HepG2 (cell line): ENCODE data around the gene AHNAK. TPM values are rescaled to one million over a fixed set of nuclear protein-coding genes. Genes with fewer than 3 reads are reported as not detected.
"Not testable (repeated sequence)": the region's sequence is repeated elsewhere in the genome, so short reads cannot be mapped to it uniquely, and the experiment has no call there.

Experiments used
- ATAC-seq: fragments of 200-7000 bp; cut with Tn5 transposase; 3 replicates; pipeline ENCODE4 v1.9.1; 2020; ENCODE audit warnings: mild to moderate bottlenecking, moderate library complexity
- BruUV-seq: library from RNA; stranded (reverse); fragments of 400-500 nt; replicated peaks from 2 replicates; lab custom pipeline; 2021; lab: Mats Ljungman, UMichigan
- CTCF ChIA-PET: fragments of 300-600 bp; formaldehyde crosslinking; extraction: SDS; loops from one replicate; lab custom pipeline; 2021; ENCODE audit warnings: low total read pairs, inconsistent platforms, low intra/inter-chr PET ratio; lab: Yijun Ruan, JAX
- POLR2A ChIA-PET: fragments of 350-600 bp; sonication (Branson Sonifier 250); formaldehyde crosslinking; loops from one replicate; lab custom pipeline; 2020; ENCODE audit warnings: antibody characterized with exemption, inconsistent platforms; lab: Yijun Ruan, JAX
- DNase-seq: peaks from one replicate; pipeline ENCODE4 v3.0.0-alpha.2; 2015; ENCODE audit warnings: low spot score
- FAIRE-seq: peaks from 3 replicates; lab custom pipeline; 2011; peaks lifted over from hg19 to GRCh38; lab: Jason Lieb, UNC
- H2AFZ ChIP-seq: one replicate; pipeline ENCODE4 v1.6.1; 2011; ENCODE audit warnings: low read length, inconsistent platforms
- H3K27ac ChIP-seq: fragments of 300-600 bp; 3 replicates; pipeline ENCODE4 v1.8.0; 2011; ENCODE audit warnings: mixed run types, mild to moderate bottlenecking, mixed read lengths, low read length, inconsistent platforms; ENCODE audit not compliant: insufficient read depth; ENCODE audit errors: extremely low read length
- H3K27me3 ChIP-seq, 2 experiments: fragments of 200-600 bp in 1 of 2; 2 replicates in 1 of 2; 3 replicates in 1 of 2; pipeline versions ENCODE4 v1.6.0 to v1.8.0; 2011; ENCODE audit warnings: low read length in 2 of 2, mild to moderate bottlenecking in 2 of 2, moderate library complexity in 2 of 2, inconsistent platforms in 1 of 2; ENCODE audit not compliant: insufficient read depth in 2 of 2, control insufficient read depth in 1 of 2
- H3K36me3 ChIP-seq, 2 experiments: fragments of 200-600 bp in 1 of 2; replicated peaks in 1 of 2; 2 replicates in 1 of 2; 3 replicates in 1 of 2; pipeline versions ENCODE4 v1.5.1 to v1.8.0; 2011; ENCODE audit warnings: low read length in 2 of 2, inconsistent platforms in 1 of 2; ENCODE audit not compliant: insufficient read depth in 2 of 2, control insufficient read depth in 1 of 2
- H3K4me1 ChIP-seq: 2 replicates; pipeline ENCODE4 v1.5.1; 2012; ENCODE audit warnings: low read length, inconsistent platforms; ENCODE audit not compliant: insufficient read depth
- H3K4me2 ChIP-seq: 2 replicates; pipeline ENCODE4 v1.6.0; 2011; ENCODE audit warnings: low read depth, low read length, inconsistent platforms
- H3K4me3 ChIP-seq, 3 experiments: fragments of 200-600 bp in 1 of 3; sonication (generic), shearing (Covaris generic) in 1 of 3; replicated peaks in 1 of 3; 2 replicates each; pipeline ENCODE4 v1.5.1; 2011 to 2016; ENCODE audit warnings: low read length in 3 of 3, inconsistent platforms in 2 of 3, low read depth in 2 of 3, mild to moderate bottlenecking in 2 of 3, control low read depth in 1 of 3, mixed read lengths in 1 of 3; ENCODE audit not compliant: insufficient read depth in 1 of 3
- H3K79me2 ChIP-seq: one replicate; pipeline ENCODE4 v1.6.1; 2011; ENCODE audit warnings: low read length, inconsistent platforms; ENCODE audit not compliant: insufficient read depth
- H3K9ac ChIP-seq: 2 replicates; pipeline ENCODE4 v1.6.0; 2011; ENCODE audit warnings: mild to moderate bottlenecking, low read depth, low read length, inconsistent platforms; ENCODE audit not compliant: insufficient read depth
- H3K9me3 ChIP-seq: 2 replicates; pipeline ENCODE4 v1.5.1; 2012; ENCODE audit warnings: mild to moderate bottlenecking, low read length
- H4K20me1 ChIP-seq: 2 replicates; pipeline ENCODE4 v1.6.0; 2011; ENCODE audit warnings: inconsistent platforms, mild to moderate bottlenecking, low read length, moderate library complexity; ENCODE audit not compliant: insufficient read depth
- PRMT3 ChIP-seq: sonication (generic); formaldehyde crosslinking; IDR thresholded peaks from 2 replicates; pipeline ENCODE4 v1.8.1; 2022; ENCODE audit warnings: low read depth, mild to moderate bottlenecking, moderate library complexity, missing genetic modification reagents, borderline replicate concordance
- TBX2 ChIP-seq: sonication (generic); formaldehyde crosslinking; IDR thresholded peaks from 2 replicates; pipeline ENCODE4 v1.5.0; 2020; ENCODE audit warnings: missing genetic modification reagents, mild to moderate bottlenecking, borderline replicate concordance
- ZFP62 ChIP-seq: sonication (generic); formaldehyde crosslinking; IDR thresholded peaks from 2 replicates; pipeline ENCODE4 v1.4.0; 2020; ENCODE audit warnings: missing genetic modification reagents
- ZNF558 ChIP-seq: sonication (generic); formaldehyde crosslinking; IDR thresholded peaks from 2 replicates; pipeline ENCODE4 v1.9.0; 2022; ENCODE audit warnings: mild to moderate bottlenecking, missing genetic modification reagents, borderline replicate concordance
- ZNF841 ChIP-seq: sonication (generic); formaldehyde crosslinking; IDR thresholded peaks from 2 replicates; pipeline ENCODE4 v1.8.1; 2023; ENCODE audit warnings: missing genetic modification reagents, borderline replicate concordance
- WGBS: methylation state at CpG from one replicate; pipeline ENCODE4 v1.1.6; 2017; ENCODE audit warnings: low lambda C conversion rate; 5-methylcytosine and 5-hydroxymethylcytosine counted together
- in situ Hi-C: cut with HindIII; loops from 2 replicates; pipeline ENCODE4 v1.10.0; 2017; ENCODE audit warnings: low pct_unique_long_range_greater_than_20kb; ENCODE audit not compliant: extremely low pct_ligation_motif_present
- intact Hi-C: fragments of 100-400 bp; cut with micrococcal nuclease; formaldehyde crosslinking; loops from one replicate; pipeline ENCODE4 v1.10.0; 2022; ENCODE audit not compliant: unreplicated experiment
- polyA plus RNA-seq, 8 experiments: library from polyadenylated mRNA; depleted of rRNA in 3 of 8; stranded (reverse) in 7 of 8; unstranded in 1 of 8; fragments of >200 nt; fragmentation: Illumina TruSeq in 4 of 8; extraction: Trizol in 4 of 8; gene quantifications; 2 replicates each; pipeline versions ENCODE4 v1.2.1 to v1.2.3, GENCODE V29; 2011 to 2016; ENCODE audit warnings: low read depth in 4 of 8, missing spikeins in 1 of 8, mixed read lengths in 1 of 8; ENCODE audit not compliant: insufficient read depth in 1 of 8
- total RNA-seq, 5 experiments: library from RNA; depleted of rRNA; stranded (reverse); fragments of >200 nt; fragmentation: Illumina TruSeq; extraction: Trizol; gene quantifications; 2 replicates each; pipeline ENCODE4 v1.2.3, GENCODE V29; 2016; ENCODE audit warnings: low read depth in 1 of 5

The AHNAK gene
- total and polyA plus RNA-seq, 2 of the 13 experiments (the other 11 are each of a cell fraction or from before 2014, with no cell fraction given) = 23.4 to 25.0 TPM

GRCh38 chr11:62387381-62387780 is 159.2 kb downstream of the AHNAK start:
- Histone ChIP-seq H3K27ac (no peak overlapping the region), H3K27me3 (no peaks in the 10 kb centered on the region), H2AFZ (no peak overlapping the region), H3K36me3 (peaks cover 7% of the 10 kb centered on the region in 2 experiments; a peak in 4 of 5 replicates), H4K20me1 (no peaks in the 10 kb centered on the region), H3K9ac (no peak overlapping the region), H3K9me3 (no peaks in the 10 kb centered on the region), H3K4me3 (no peak overlapping the region), H3K4me1 (peaks cover 8% of the 10 kb centered on the region), H3K79me2 (no peaks in the 10 kb centered on the region), H3K4me2 (no peak overlapping the region)
- CTCF ChIA-PET = no interaction called here
- no peak for ATAC-seq
- no TSS peak for BruUV-seq
- no peak for DNase-seq
- TF ChIP-seq PRMT3 (CRISPR knock-in tag) = no peak
- no peak for TF ChIP-seq TBX2
- no peak for TF ChIP-seq ZFP62 (CRISPR knock-in tag)
- no peak for TF ChIP-seq ZNF841 (CRISPR knock-in tag)
- no peak for TF ChIP-seq ZNF558 (CRISPR knock-in tag)
- in situ Hi-C loops = no loop called here
- intact Hi-C loops = no loop called here
- POLR2A ChIA-PET = no interaction called here
- no peak for FAIRE-seq
- WGBS = 96% methylated on average over 3 of the region's 3 CpGs

GRCh38 chr11:62386083-62386482 is 160.5 kb downstream of the AHNAK start:
- H4K20me1 ChIP-seq, H3K4me2 ChIP-seq, CTCF ChIA-PET, BruUV-seq, H2AFZ ChIP-seq, intact Hi-C loops, H3K36me3 ChIP-seq, FAIRE-seq, H3K79me2 ChIP-seq, ATAC-seq, H3K27me3 ChIP-seq, H3K4me3 ChIP-seq, in situ Hi-C loops, DNase-seq, POLR2A ChIA-PET, H3K27ac ChIP-seq, H3K9me3 ChIP-seq, H3K9ac ChIP-seq: not testable (repeated sequence)
- peaks cover 21% of the 10 kb centered on the region for H3K4me1 ChIP-seq
- 95% methylated on average over 3 of the region's 3 CpGs for WGBS
